DOHH2 (cell line): ENCODE results near the gene ANKRD22.

ENCODE experiments used
- H3F3A ChIP-seq: fragments of 200-600 bp; sonication (generic), shearing (Covaris generic); 2 replicates; pipeline ENCODE4 v1.6.0; 2016; ENCODE audit warnings: antibody characterized with exemption, mild to moderate bottlenecking; ENCODE audit not compliant: control insufficient read depth, insufficient read depth
- H3K27ac ChIP-seq: fragments of 200-600 bp; sonication (generic); 2 replicates; pipeline ENCODE4 v1.5.1; 2014; ENCODE audit warnings: low read depth, mild to moderate bottlenecking, low read length, moderate library complexity
- H3K27me3 ChIP-seq: fragments of 200-600 bp; sonication (generic); 2 replicates; pipeline ENCODE4 v1.6.1; 2014; ENCODE audit warnings: mild to moderate bottlenecking, low read length, mixed read lengths; ENCODE audit not compliant: control insufficient read depth
- H3K36me3 ChIP-seq: fragments of 200-600 bp; sonication (generic); 2 replicates; pipeline ENCODE4 v1.6.1; 2014; ENCODE audit warnings: mild to moderate bottlenecking, low read length, moderate library complexity, mixed read lengths; ENCODE audit not compliant: control insufficient read depth
- H3K4me1 ChIP-seq: fragments of 200-600 bp; sonication (generic); 2 replicates; pipeline ENCODE4 v1.6.1; 2014; ENCODE audit warnings: mild to moderate bottlenecking, low read length, mixed read lengths; ENCODE audit not compliant: control insufficient read depth
- H3K4me2 ChIP-seq: fragments of 200-600 bp; sonication (generic); 2 replicates; pipeline ENCODE4 v1.6.0; 2014; ENCODE audit warnings: mild to moderate bottlenecking, low read length, moderate library complexity
- H3K4me3 ChIP-seq: fragments of 200-600 bp; sonication (generic); 2 replicates; pipeline ENCODE4 v1.5.1; 2014; ENCODE audit warnings: mild to moderate bottlenecking, low read length, mixed read lengths
- H3K79me2 ChIP-seq: fragments of 200-600 bp; sonication (generic); 2 replicates; pipeline ENCODE4 v1.6.1; 2014; ENCODE audit warnings: mild to moderate bottlenecking, low read length, mixed read lengths; ENCODE audit not compliant: control insufficient read depth
- H3K9me2 ChIP-seq: fragments of 200-600 bp; sonication (generic); replicated peaks from 2 replicates; pipeline ENCODE4 v1.6.1; 2014; ENCODE audit warnings: mild to moderate bottlenecking, low read length, mixed read lengths; ENCODE audit not compliant: control insufficient read depth
- H3K9me3 ChIP-seq: fragments of 200-600 bp; sonication (generic); 2 replicates; pipeline ENCODE4 v1.6.1; 2014; ENCODE audit warnings: antibody characterized with exemption, low read length, mixed read lengths; ENCODE audit not compliant: control insufficient read depth, insufficient read depth
- H4K20me1 ChIP-seq: fragments of 200-600 bp; sonication (generic); 2 replicates; pipeline ENCODE4 v1.6.0; 2014; ENCODE audit warnings: low read depth, mild to moderate bottlenecking, antibody characterized with exemption, low read length, moderate library complexity; ENCODE audit not compliant: control insufficient read depth, insufficient read depth
- CTCF ChIP-seq: fragments of 200-600 bp; sonication (generic); IDR thresholded peaks from one replicate; pipeline ENCODE4 v1.5.1; 2014; ENCODE audit warnings: antibody characterized with exemption, mild to moderate bottlenecking, low read depth, low read length; ENCODE audit not compliant: poor library complexity, severe bottlenecking
- EZH2phosphoT487 ChIP-seq: fragments of 200-600 bp; sonication (generic); IDR thresholded peaks from 2 replicates; pipeline ENCODE4 v1.6.1; 2017; ENCODE audit warnings: borderline replicate concordance, mild to moderate bottlenecking, antibody characterized with exemption, low read length, moderate library complexity, mixed read lengths

Gene ANKRD22

GRCh38 chr10:88843171-88843570 lies 8.5 kb downstream of the ANKRD22 start:
- Histone ChIP-seq H3K9me3 (no peaks in the 10 kb centered on the region), H4K20me1 (no peaks in the 10 kb centered on the region), H3F3A (no peaks in the 10 kb centered on the region), H3K79me2 (no peaks in the 10 kb centered on the region), H3K4me1 (no peaks in the 10 kb centered on the region), H3K4me2 (no peak overlapping the region), H3K36me3 (no peaks in the 10 kb centered on the region), H3K27me3 (peaks cover 6% of the 10 kb centered on the region; the same call in 1 of the 2 replicates), H3K4me3 (no peak overlapping the region), H3K27ac (no peak overlapping the region), H3K9me2 (no peaks in the 10 kb centered on the region)
- TF ChIP-seq CTCF (no peak), EZH2phosphoT487 (no peak)

- H3K4me2 ChIP-seq, result no peak overlapping the region
- no peaks in the 10 kb centered on the region for H3K36me3 ChIP-seq
- no peaks in the 10 kb centered on the region for H3K9me2 ChIP-seq
- no peaks in the 10 kb centered on the region for H3K4me1 ChIP-seq
- TF ChIP-seq CTCF, result no peak
- TF ChIP-seq EZH2phosphoT487, result no peak
- peaks cover 6% of the 10 kb centered on the region; the same call in 1 of the 2 replicates for H3K27me3 ChIP-seq
- no peaks in the 10 kb centered on the region for H3K9me3 ChIP-seq
- no peaks in the 10 kb centered on the region for H3K79me2 ChIP-seq
- no peak overlapping the region for H3K27ac ChIP-seq
- H4K20me1 ChIP-seq, result no peaks in the 10 kb centered on the region
- no peaks in the 10 kb centered on the region for H3F3A ChIP-seq
- H3K4me3 ChIP-seq, result no peak overlapping the region
Measured at GRCh38 chr10:88841316-88842111, 10.1 kb downstream of the ANKRD22 start.

- Histone ChIP-seq H3K79me2 (no peaks in the 10 kb centered on the region), H4K20me1 (no peaks in the 10 kb centered on the region), H3K27me3 (peaks cover 6% of the 10 kb centered on the region; the same call in 1 of the 2 replicates), H3K36me3 (no peaks in the 10 kb centered on the region), H3K4me1 (no peaks in the 10 kb centered on the region), H3K4me3 (no peak overlapping the region), H3K9me3 (no peaks in the 10 kb centered on the region), H3F3A (no peaks in the 10 kb centered on the region), H3K9me2 (no peaks in the 10 kb centered on the region), H3K27ac (no peak overlapping the region), H3K4me2 (no peak overlapping the region)
- TF ChIP-seq CTCF, result no peak
- no peak for TF ChIP-seq EZH2phosphoT487
Measured at GRCh38 chr10:88840881-88841280, 10.8 kb downstream of the ANKRD22 start.
